Muscle of leg (tissue), 11 donors: ENCODE results near the gene SCAPER. TPM values are rescaled to one million over a fixed set of nuclear protein-coding genes. Genes with fewer than 3 reads are reported as not detected.

Source experiments
- DNase-seq: peaks from one replicate; pipeline ENCODE4 v3.0.0; 2013
- H3K27ac ChIP-seq: one replicate; pipeline ENCODE4 v1.5.1; 2013; ENCODE audit warnings: mild to moderate bottlenecking, low read length, control low read depth
- H3K27me3 ChIP-seq: one replicate; pipeline ENCODE4 v1.6.1; 2013; ENCODE audit warnings: low read length; ENCODE audit not compliant: control insufficient read depth, insufficient read depth
- H3K36me3 ChIP-seq: one replicate; pipeline ENCODE4 v1.6.1; 2013; ENCODE audit warnings: low read length; ENCODE audit not compliant: control insufficient read depth, insufficient read depth
- H3K4me1 ChIP-seq: one replicate; pipeline ENCODE4 v1.6.1; 2013; ENCODE audit warnings: low read length; ENCODE audit not compliant: control insufficient read depth, insufficient read depth
- H3K4me3 ChIP-seq: one replicate; pipeline ENCODE4 v1.5.1; 2013; ENCODE audit warnings: low read length, control low read depth
- H3K9me3 ChIP-seq: replicated peaks from 2 replicates; pipeline ENCODE4 v1.6.1; 2013; ENCODE audit warnings: low read depth, low read length; ENCODE audit not compliant: control insufficient read depth
- WGBS: methylation state at CpG from one replicate; pipeline ENCODE4 v1.1.5; 2013; ENCODE audit warnings: missing lambda C conversion rate; ENCODE audit not compliant: insufficient coverage; 5-methylcytosine and 5-hydroxymethylcytosine counted together
- polyA plus RNA-seq, 8 donors: library from polyadenylated mRNA; unstranded; fragments of 120-200 nt; gene quantifications; one replicate each; pipeline versions ENCODE4 v1.2.1 to v1.2.3, GENCODE V29; 2013; ENCODE audit warnings: inconsistent platforms in 1 of 8, low replicate concordance in 1 of 8; ENCODE audit not compliant: insufficient read length in 8 of 8, insufficient read depth in 1 of 8
- total RNA-seq: library from RNA; stranded (reverse); fragments of 120-200 nt; gene quantifications from one replicate; pipeline ENCODE4 v1.2.4, GENCODE V29; 2013

SCAPER gene
- total and polyA plus RNA-seq, 9 donors = 61.5 to 83.1 (median 73.5) TPM

DNA sequence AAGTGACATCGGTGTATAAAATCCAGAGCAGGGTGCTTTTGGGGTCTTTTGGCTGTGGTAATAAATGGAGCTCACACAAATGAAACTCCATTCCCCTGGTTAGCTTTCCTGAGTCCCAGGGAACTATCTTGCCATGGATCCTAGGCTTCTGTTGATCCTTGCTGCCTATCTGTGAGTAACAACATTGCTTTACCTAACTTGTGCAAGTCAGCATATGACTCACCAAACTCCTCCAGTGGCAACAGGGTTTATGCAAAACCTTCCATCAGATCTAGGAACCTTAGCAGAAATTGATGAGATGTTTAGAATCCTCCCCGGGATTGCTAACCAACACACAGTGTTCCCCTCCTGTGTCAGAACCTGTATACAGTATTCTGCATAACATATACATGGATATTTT, 105.4 kb downstream of the SCAPER start:
- H3K36me3 ChIP-seq = peaks cover 10% of the 10 kb centered on the region
- H3K27me3 ChIP-seq = no peaks in the 10 kb centered on the region
- H3K9me3 ChIP-seq = no peaks in the 10 kb centered on the region
- no peak overlapping the region for H3K4me3 ChIP-seq
- H3K4me1 ChIP-seq = no peaks in the 10 kb centered on the region
- DNase-seq = no peak
- whole genome bisulfite sequencing = no CpG with 5 or more reads among the region's 2 CpGs
- no peak overlapping the region for H3K27ac ChIP-seq

DNA sequence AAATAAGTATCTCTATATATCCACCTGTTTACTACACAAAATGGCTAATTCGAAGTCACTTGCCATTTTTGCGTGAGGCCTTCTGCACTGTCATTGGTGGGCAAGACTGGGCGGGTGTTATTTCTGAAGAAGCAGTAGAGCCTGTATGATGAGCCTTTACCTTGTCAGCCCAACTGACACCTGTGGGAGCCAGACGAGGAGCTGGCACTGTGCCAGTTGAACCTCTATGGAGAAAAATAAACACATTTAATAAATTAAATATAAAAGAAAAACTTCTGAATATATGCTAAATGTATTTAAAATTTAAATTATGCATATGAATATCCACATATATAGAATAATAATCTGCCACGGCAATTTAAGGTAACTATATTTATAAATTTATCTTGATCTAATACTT, 109.9 kb downstream of the SCAPER start:
- no peaks in the 10 kb centered on the region for H3K27me3 ChIP-seq
- no peak for DNase-seq
- H3K9me3 ChIP-seq = peaks cover 2% of the 10 kb centered on the region
- no peak overlapping the region for H3K27ac ChIP-seq
- H3K4me3 ChIP-seq = no peak overlapping the region
- H3K36me3 ChIP-seq = peaks cover 12% of the 10 kb centered on the region
- no CpG with 5 or more reads among the region's 5 CpGs for WGBS
- H3K4me1 ChIP-seq = no peaks in the 10 kb centered on the region

DNA sequence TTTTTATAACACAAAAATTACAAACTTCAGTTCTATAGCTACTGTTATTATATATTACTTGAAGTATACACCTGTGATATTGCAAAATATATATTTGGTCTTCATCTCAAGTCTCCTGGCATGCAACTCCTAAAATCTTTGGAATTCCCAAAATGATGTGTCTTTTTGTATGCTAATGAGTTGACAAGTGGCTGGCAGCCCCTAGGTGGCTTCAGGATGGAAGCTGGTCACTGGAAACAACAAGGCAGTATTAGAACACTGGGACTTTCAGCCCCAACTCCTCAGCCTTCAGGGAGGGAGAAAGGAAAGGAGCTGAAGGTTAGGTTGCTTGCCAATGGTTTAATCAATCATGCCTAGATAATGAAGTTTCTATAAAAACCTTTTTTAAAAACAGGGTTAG, 112.0 kb downstream of the SCAPER start:
- Histone ChIP-seq H3K9me3 (peaks cover 2% of the 10 kb centered on the region), H3K27ac (no peak overlapping the region), H3K4me1 (no peaks in the 10 kb centered on the region), H3K4me3 (no peak overlapping the region), H3K36me3 (peaks cover 8% of the 10 kb centered on the region), H3K27me3 (no peaks in the 10 kb centered on the region)
- DNase-seq = no peak

GRCh38 chr15:76791511-76791910, 113.6 kb downstream of the SCAPER start:
- WGBS = no CpG with 5 or more reads among the region's 2 CpGs
- Histone ChIP-seq H3K9me3 (peaks cover 2% of the 10 kb centered on the region), H3K27me3 (no peaks in the 10 kb centered on the region), H3K4me1 (no peaks in the 10 kb centered on the region), H3K4me3 (no peak overlapping the region), H3K36me3 (peaks cover 8% of the 10 kb centered on the region), H3K27ac (peak overlapping the region; percentile 48)
- DNase-seq = peak; percentile 30

- no CpG with 5 or more reads among the region's 4 CpGs for WGBS
Measured at GRCh38 chr15:76787273-76787672, 117.9 kb downstream of the SCAPER start.

GRCh38 chr15:76776969-76777368, 128.2 kb downstream of the SCAPER start:
- Histone ChIP-seq H3K36me3 (peaks cover 7% of the 10 kb centered on the region), H3K4me1 (no peaks in the 10 kb centered on the region), H3K27ac (no peak overlapping the region), H3K9me3 (peaks cover 3% of the 10 kb centered on the region), H3K27me3 (no peaks in the 10 kb centered on the region), H3K4me3 (no peak overlapping the region)
- DNase-seq = no peak

More at GRCh38 chr15:76787273-76787672, 117.9 kb downstream of the SCAPER start:
- Histone ChIP-seq H3K4me1 (no peaks in the 10 kb centered on the region), H3K9me3 (peaks cover 2% of the 10 kb centered on the region), H3K27ac (no peak overlapping the region), H3K27me3 (no peaks in the 10 kb centered on the region), H3K36me3 (peaks cover 4% of the 10 kb centered on the region), H3K4me3 (no peak overlapping the region)
- DNase-seq = peak; percentile 19

DNA sequence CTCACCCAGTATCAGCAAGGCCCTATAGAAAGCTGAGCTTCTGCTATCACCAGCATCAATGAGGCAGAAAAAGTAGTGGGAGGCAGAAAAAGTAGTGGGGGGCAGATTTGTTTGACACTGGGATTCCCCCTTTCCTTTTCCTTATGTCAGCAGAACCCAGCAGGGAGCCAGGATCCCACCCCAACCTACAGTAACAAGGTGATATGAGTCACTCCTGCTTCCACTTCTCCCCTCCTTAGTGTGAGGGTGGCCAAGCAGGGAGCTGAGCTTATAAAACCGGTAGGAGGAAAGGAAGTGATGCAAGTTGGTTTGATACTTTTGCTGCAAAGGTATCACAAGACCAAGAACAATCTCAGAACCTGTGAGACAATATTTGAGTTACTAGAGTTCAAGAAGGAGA, 128.7 kb downstream of the SCAPER start:
- H3K9me3 ChIP-seq = peaks cover 3% of the 10 kb centered on the region
- no peak overlapping the region for H3K27ac ChIP-seq
- no peak for DNase-seq
- no CpG with 5 or more reads among the region's 1 CpG for WGBS
- H3K4me3 ChIP-seq = no peak overlapping the region
- no peaks in the 10 kb centered on the region for H3K27me3 ChIP-seq
- H3K4me1 ChIP-seq = no peaks in the 10 kb centered on the region
- peaks cover 7% of the 10 kb centered on the region for H3K36me3 ChIP-seq

DNA sequence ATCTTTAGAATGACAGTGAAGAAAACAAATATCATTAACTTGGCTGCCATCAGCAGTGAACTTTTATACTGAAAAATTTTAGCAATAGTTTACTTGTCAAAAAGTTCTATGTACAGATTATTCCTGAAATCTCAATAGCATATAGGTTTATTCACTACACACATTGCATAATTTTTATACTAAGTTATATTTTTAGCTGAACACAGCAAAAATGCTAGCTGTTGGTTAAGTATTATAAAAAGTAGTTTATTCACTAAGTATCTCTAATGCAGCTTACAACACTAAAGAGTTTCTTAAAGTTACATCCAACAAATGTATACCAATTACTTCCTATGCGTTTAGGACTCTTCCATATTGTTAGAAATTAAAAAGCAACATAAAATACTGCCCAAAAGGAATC, 131.9 kb downstream of the SCAPER start:
- H3K36me3 ChIP-seq = peaks cover 3% of the 10 kb centered on the region
- no peaks in the 10 kb centered on the region for H3K27me3 ChIP-seq
- no peak overlapping the region for H3K27ac ChIP-seq
- no peaks in the 10 kb centered on the region for H3K4me1 ChIP-seq
- no peak overlapping the region for H3K4me3 ChIP-seq
- DNase-seq = no peak
- peaks cover 3% of the 10 kb centered on the region for H3K9me3 ChIP-seq
- WGBS = no CpG with 5 or more reads among the region's 1 CpG

DNA sequence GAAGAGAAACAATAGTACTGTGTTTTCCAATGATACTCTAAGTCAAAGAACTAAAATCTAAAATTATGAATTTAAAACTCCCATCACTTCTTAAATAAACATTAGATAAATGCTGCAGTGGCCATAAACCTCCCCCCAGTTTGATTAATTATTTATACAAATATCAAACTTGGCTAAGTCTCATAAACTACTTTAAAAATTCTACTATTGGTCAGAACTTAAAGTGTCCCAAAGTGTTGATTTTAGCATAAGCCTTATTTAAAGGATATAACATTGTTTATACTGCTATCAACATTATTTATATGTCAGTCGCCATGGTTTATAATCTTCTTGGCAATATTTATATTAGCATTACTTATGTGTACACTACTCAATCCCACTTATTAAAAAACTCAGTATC, 132.4 kb downstream of the SCAPER start:
- DNase-seq = no peak
- H3K36me3 ChIP-seq = peaks cover 3% of the 10 kb centered on the region
- no peak overlapping the region for H3K27ac ChIP-seq
- H3K4me3 ChIP-seq = no peak overlapping the region
- H3K4me1 ChIP-seq = no peaks in the 10 kb centered on the region
- no peaks in the 10 kb centered on the region for H3K27me3 ChIP-seq
- no CpG with 5 or more reads among the region's 1 CpG for WGBS
- peaks cover 3% of the 10 kb centered on the region for H3K9me3 ChIP-seq

GRCh38 chr15:76764004-76764403, 141.1 kb downstream of the SCAPER start:
- H3K27ac ChIP-seq = no peak overlapping the region
- H3K27me3 ChIP-seq = no peaks in the 10 kb centered on the region
- no peaks in the 10 kb centered on the region for H3K4me1 ChIP-seq
- peaks cover 9% of the 10 kb centered on the region for H3K9me3 ChIP-seq
- H3K4me3 ChIP-seq = no peak overlapping the region
- 94% methylated on average over 3 of the region's 3 CpGs for WGBS
- peaks cover 23% of the 10 kb centered on the region for H3K36me3 ChIP-seq
- DNase-seq = no peak

GRCh38 chr15:76763554-76763953, 141.6 kb downstream of the SCAPER start:
- peaks cover 9% of the 10 kb centered on the region for H3K9me3 ChIP-seq
- WGBS = no CpG with 5 or more reads among the region's 2 CpGs
- no peak overlapping the region for H3K4me3 ChIP-seq
- no peak overlapping the region for H3K27ac ChIP-seq
- H3K27me3 ChIP-seq = no peaks in the 10 kb centered on the region
- peaks cover 23% of the 10 kb centered on the region for H3K36me3 ChIP-seq
- H3K4me1 ChIP-seq = no peaks in the 10 kb centered on the region
- no peak for DNase-seq
